Liver (tissue), 3 donors: ENCODE measurements around the gene ABCC5.

Experiments used
- CTCF ChIP-seq: fragments of 150-350 bp; IDR thresholded peaks from 2 replicates; pipeline ENCODE4 v1.5.1; 2017; ENCODE audit warnings: improper control_type of control experiment, low read depth, low read length; ENCODE audit not compliant: missing input control
- EGR1 ChIP-seq, 2 donors: IDR thresholded peaks; 2 replicates each; pipeline ENCODE4 v1.6.1; 2016 to 2018; ENCODE audit warnings: antibody characterized with exemption in 2 of 2, low read depth in 2 of 2
- JUND ChIP-seq, 2 donors: IDR thresholded peaks; 2 replicates each; pipeline ENCODE4 v1.6.1; 2016; ENCODE audit warnings: antibody characterized with exemption in 2 of 2
- MAX ChIP-seq: IDR thresholded peaks from 2 replicates; pipeline ENCODE4 v1.6.1; 2016; ENCODE audit warnings: antibody characterized with exemption
- RAD21 ChIP-seq, 2 donors: IDR thresholded peaks; 2 replicates each; pipeline ENCODE4 v1.6.1; 2016; ENCODE audit warnings: antibody characterized with exemption in 2 of 2, mild to moderate bottlenecking in 2 of 2
- SP1 ChIP-seq: IDR thresholded peaks from 2 replicates; pipeline ENCODE4 v1.6.1; 2018; ENCODE audit warnings: antibody characterized with exemption, mild to moderate bottlenecking
- YY1 ChIP-seq: IDR thresholded peaks from 2 replicates; pipeline ENCODE4 v1.6.1; 2016; ENCODE audit warnings: antibody characterized with exemption, mild to moderate bottlenecking
- TF ChIP-seq, protein P1 (sequence below): IDR thresholded peaks from 2 replicates; pipeline ENCODE4 v1.6.1; 2016; ENCODE audit warnings: antibody characterized with exemption, mild to moderate bottlenecking
- donor health status: healthy.
- donor health status: healthy.

DNA sequence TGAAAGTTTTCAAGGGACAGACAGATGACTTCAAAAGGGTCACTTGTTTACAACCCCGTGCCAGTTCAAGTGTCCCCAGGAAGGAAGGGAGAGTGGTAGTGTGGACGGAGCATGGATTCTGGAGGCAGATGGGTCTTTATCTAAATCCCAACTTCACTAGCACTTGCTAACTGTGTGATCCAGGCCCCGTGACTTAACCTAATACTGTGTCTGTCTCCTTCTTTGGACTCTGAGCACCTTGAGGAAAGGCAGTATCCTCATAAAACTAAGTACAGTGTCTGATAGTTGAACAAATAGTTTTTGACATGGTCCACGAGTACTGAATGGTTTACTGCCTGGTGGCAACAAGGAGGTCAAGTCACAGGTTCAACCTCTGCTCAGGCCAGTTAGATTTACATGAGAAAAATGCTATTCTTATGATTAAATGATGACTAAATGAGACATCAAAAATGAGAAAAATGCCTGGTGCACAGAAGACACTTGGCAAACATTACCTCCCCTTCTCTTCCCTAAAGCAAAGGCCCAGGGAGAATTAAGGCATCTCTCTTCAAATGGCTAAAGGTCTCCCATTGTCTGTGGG is 48.9 kb downstream of the ABCC5 start:
- TF ChIP-seq CTCF (no peak), YY1 (no peak), SP1 (no peak), JUND (IDR thresholded peaks at IDR 0.05) (no peak), RAD21 (IDR thresholded peaks at IDR 0.05) (no peak), EGR1 (IDR thresholded peaks at IDR 0.05; ENCODE audit: low read depth in 2 of 2) (no peak), MAX (no peak)
- TF ChIP-seq, protein P1, sequence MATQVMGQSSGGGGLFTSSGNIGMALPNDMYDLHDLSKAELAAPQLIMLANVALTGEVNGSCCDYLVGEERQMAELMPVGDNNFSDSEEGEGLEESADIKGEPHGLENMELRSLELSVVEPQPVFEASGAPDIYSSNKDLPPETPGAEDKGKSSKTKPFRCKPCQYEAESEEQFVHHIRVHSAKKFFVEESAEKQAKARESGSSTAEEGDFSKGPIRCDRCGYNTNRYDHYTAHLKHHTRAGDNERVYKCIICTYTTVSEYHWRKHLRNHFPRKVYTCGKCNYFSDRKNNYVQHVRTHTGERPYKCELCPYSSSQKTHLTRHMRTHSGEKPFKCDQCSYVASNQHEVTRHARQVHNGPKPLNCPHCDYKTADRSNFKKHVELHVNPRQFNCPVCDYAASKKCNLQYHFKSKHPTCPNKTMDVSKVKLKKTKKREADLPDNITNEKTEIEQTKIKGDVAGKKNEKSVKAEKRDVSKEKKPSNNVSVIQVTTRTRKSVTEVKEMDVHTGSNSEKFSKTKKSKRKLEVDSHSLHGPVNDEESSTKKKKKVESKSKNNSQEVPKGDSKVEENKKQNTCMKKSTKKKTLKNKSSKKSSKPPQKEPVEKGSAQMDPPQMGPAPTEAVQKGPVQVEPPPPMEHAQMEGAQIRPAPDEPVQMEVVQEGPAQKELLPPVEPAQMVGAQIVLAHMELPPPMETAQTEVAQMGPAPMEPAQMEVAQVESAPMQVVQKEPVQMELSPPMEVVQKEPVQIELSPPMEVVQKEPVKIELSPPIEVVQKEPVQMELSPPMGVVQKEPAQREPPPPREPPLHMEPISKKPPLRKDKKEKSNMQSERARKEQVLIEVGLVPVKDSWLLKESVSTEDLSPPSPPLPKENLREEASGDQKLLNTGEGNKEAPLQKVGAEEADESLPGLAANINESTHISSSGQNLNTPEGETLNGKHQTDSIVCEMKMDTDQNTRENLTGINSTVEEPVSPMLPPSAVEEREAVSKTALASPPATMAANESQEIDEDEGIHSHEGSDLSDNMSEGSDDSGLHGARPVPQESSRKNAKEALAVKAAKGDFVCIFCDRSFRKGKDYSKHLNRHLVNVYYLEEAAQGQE, result no peak
